Measurements from ENCODE around the gene KTN1.

GRCh38 chr14:55706365-55706684 is 126.3 kb downstream of the KTN1 start:
- TF ChIP-seq, protein P1, sequence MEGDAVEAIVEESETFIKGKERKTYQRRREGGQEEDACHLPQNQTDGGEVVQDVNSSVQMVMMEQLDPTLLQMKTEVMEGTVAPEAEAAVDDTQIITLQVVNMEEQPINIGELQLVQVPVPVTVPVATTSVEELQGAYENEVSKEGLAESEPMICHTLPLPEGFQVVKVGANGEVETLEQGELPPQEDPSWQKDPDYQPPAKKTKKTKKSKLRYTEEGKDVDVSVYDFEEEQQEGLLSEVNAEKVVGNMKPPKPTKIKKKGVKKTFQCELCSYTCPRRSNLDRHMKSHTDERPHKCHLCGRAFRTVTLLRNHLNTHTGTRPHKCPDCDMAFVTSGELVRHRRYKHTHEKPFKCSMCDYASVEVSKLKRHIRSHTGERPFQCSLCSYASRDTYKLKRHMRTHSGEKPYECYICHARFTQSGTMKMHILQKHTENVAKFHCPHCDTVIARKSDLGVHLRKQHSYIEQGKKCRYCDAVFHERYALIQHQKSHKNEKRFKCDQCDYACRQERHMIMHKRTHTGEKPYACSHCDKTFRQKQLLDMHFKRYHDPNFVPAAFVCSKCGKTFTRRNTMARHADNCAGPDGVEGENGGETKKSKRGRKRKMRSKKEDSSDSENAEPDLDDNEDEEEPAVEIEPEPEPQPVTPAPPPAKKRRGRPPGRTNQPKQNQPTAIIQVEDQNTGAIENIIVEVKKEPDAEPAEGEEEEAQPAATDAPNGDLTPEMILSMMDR (IDR thresholded peaks at IDR 0.05; ENCODE audit: low read length), result no peak
- no peak for TF ChIP-seq EZH2 (IDR thresholded peaks at IDR 0.05; ENCODE audit: borderline replicate concordance, low read length)

Measured in OCI-LY1 (cell line).